GDM1 (cell line): Measurements from ENCODE around the gene MRPL9.

Source experiments
- DNase-seq: peaks from one replicate; lab custom pipeline; 2025; lab: John Stamatoyannopoulos, UW

Gene MRPL9

DNA sequence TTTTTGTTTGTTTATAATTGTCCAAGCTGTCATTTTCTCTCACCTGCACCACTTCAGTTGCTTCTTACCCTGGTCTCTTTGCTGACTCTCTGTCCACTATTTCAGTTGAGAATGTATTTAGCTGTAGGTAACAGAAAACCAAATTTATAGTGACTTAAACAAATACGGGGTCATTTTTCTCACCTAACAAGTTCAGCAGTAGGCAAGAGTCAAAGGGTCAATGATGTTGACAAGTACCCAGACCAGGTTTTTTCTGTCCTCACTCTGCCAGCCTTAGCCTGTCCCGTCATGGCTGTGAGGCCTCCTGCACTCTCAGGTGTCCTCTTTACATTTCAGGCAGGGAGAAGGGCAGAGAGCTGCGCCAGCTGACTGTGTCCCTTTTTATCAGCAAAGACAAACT, 30.2 kb downstream of the MRPL9 start:
- no peak for DNase-seq

DNA sequence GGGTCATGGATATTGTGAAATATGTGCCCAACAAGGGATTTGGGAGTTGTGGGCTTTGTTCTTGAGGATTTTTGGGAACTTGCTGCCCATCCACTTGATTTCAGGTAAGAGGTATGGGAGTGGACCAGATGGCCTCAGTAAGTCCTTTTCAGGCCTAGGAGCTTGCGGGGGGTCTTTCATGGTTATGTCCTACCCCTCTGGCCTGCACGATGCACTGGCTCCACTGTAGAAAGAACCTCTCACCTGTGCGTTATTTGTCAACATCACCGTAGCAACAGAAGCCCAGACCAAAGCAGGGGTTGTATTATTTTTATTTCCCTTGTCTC, 33.4 kb downstream of the MRPL9 start:
- no peak for DNase-seq

- no peak for DNase-seq
Measured at GRCh38 chr1:151729157-151729965, 33.9 kb downstream of the MRPL9 start.

- DNase-seq = no peak
Measured at GRCh38 chr1:151728151-151729054, 34.9 kb downstream of the MRPL9 start.

- DNase-seq = no peak
Measured at GRCh38 chr1:151723726-151724370, 39.4 kb downstream of the MRPL9 start.

DNA sequence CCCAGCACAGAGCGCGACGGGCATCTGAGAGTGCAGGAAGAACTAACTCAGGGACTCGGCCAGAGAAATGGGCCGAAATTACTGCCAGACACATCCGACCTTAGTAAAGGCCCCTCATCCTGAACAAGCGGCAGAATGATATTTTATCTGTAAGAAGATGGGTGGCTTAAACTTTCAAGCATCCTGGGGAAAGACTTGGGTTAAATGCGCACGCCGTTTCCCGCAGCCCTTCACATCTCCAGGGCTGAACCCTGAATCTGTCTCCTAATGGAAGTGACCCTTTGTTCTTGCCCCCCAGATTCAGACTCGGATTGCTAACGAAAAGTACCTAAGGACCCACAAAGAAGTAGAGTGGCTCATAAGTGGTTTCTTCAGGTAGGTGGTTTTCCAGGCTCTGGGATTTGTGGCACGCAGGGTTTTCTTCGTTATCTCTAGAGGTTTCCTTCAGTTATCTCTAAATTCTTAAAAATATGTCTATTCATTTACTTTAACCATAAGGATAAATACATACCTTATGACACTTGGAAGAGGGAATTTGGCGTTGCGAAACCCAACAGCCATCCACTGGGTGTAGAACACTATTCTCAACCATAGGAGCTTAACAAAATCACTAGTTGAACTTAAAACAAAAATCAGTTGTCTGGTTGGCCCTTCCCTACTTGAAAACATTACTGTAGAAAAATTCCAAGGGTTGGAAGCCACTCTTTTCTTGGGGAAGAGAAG, 41.3 kb downstream of the MRPL9 start:
- no peak for DNase-seq

DNA sequence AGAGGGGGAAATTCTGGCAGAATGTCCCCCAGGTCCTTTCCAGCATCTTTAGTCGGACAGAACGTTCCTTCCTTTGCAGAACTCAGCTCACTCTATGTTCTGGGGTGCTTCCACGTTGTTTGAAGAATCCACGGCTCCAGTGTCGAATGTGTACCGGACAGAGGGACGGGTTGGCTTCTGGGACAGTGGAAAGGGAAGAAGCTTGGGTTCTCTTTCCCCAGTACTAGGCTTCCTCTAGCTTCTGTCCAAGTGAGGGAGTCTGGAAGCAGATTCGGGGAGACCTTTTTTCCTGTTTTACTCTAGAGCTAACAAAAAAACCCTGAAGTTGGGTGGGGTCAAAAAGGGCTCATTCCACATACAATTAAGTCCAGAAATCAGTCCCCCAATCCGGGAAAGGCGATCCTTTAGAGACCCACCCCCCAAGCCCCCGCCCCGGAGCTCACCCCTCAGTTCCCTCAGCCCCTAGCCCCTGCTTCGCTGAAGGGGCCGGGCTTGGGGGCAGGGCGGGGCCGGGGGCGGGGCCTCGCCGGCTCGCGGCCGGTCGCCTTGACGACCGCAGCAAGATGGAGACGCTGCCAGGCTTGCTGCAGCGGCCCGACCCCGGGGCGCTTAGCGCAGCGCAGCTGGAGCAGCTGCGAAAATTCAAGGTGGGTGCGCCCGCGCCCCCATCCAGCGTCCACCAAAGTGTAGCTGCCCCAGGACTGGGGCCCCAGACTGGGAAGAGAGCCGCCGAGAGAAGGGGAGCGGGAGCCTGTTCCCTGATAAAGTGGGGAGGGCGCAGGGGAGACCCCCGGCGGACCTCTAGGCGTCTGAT, 42.1 kb downstream of the MRPL9 start, which contains the start of gene RIIAD1:
Gene RIIAD1, plus strand, starts transcription at position 549 of the 814 bp plus-strand sequence. Its CDS starts 15 bp downstream, at position 564.
- no peak for DNase-seq

GRCh38 chr1:151720554-151720953, 42.7 kb downstream of the MRPL9 start:
- DNase-seq = no peak

- no peak for DNase-seq
Measured at GRCh38 chr1:151720125-151720524, 43.2 kb downstream of the MRPL9 start.

DNA sequence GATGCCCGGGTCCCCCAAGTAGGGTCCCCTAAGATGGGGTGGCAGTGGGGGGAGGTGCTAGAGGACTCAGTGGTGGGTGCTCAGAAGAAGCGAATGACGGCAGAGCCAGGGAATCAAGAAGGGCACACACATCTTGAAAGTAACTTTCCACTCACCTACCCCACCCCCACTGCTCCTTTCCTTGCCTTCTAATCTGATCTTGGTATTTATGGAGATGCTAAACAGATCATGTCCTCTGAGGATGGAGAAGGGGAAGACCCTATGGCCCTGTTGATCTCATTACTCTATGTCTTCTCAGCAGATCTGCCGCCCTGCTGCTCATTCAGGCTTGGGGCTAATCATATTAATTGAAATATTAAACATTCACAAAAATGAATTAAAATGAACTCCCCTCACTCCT, 44.6 kb downstream of the MRPL9 start:
- no peak for DNase-seq

GRCh38 chr1:151718011-151718431, 45.3 kb downstream of the MRPL9 start:
- no peak for DNase-seq

GRCh38 chr1:151716771-151717631, 46.3 kb downstream of the MRPL9 start, which contains the start of gene CELF3:
Gene CELF3, minus strand, starts transcription at chr1:151716803. Its CDS starts 783 bp downstream, at chr1:151716020.
- no peak for DNase-seq

DNA sequence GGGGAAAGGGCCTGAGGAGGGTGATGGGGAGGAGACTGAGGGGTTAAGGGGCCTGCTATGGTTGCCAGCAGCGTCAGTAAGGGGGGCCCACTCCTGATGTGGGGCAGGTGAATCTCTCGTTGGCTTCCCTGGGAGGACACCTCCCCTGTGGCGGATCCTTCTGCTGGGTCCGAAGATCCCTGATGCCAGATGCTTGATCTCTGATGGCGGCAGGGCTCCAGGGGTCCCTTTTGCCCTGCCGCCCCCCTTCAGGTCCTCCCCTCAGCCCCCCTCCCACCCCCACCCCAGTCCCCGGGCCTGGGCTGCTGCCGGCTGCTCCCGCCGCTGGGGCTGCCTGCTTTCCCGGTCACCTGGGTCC, 46.9 kb downstream of the MRPL9 start:
- DNase-seq = no peak

DNA sequence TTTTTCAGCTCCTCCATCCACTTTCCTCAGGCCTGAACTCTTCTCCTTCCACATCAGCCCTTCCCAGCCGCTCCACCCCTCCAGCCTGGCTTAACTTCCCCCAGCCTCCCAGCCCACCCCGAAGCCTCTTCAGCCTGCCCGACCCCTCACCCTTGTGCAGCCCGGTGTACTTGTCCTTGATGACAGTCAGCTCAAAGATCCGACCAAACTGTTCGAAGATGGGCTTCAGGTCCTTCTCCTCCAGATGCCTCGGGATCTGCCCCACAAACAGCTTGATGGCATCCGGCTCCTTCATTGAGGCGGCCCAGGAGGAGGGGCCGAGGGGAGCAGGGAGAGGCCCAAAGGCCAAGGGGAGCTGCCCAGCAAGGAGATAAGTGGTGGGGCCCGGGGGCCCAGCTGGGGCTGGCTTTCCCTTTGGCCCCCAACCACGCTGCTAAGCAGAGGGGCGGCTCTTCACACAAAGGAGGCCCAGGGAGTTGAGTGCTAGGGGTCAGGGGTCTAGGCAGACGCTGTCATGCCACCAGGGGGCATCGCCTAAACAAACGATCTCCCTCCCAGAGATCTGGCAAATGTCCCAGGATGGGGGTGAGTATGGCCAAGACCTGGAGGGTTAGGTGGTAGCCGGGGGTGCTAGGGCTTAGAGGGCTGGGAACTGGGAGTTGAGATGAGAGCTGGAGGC, 47.4 kb downstream of the MRPL9 start:
- no peak for DNase-seq

DNA sequence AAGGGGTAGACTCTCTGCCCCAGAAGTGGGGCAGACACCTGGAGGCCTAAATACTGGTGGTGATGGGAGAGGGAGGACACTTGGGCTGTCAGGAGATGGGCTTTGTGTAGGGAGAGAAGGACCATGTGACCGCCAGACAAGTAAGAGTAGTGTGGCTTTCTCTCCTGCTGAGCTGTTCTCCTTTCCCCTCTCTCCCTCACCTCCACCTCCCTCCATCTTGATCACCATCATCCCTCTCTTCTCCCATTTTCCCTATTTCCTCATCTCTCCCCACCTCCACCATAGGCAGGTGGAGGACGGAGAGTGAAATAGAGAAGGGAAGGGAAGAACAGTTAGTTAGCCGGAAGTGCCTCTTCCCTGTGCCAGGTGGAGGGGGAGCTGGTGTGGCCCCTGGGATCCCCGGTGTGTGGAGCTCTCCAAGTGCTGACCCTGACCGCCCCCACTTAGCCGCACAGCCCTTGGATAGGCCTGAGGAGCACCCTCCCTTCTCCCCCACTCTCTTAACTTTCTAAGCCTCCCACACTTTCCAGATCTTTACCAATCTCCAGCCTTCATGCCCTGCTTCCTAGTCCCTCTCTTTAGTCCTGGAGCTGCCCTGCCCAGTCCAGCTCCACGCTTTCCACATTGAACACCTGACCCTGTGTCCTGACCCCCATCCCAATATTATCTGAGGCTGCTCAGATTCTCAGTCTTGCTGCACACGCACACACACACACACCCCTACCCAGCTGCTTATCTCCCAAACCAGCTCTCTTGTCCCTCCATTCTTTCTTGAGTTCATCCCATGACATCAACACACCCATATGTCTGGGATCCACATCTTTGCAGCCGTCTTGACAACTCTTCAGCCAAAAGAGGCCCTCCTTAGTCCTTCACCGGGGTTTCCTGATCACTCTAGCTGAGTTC, 48.2 kb downstream of the MRPL9 start:
- DNase-seq = no peak

- DNase-seq = no peak
Measured at GRCh38 chr1:151713874-151714273, 49.4 kb downstream of the MRPL9 start.

- no peak for DNase-seq
Measured at GRCh38 chr1:151713044-151713443, 50.3 kb downstream of the MRPL9 start.

GRCh38 chr1:151711951-151712350, 51.3 kb downstream of the MRPL9 start:
- DNase-seq = no peak
